Thyroid gland (tissue), 4 donors: ENCODE data around the gene AQP2. TPM values are rescaled to one million over a fixed set of nuclear protein-coding genes. Genes with fewer than 3 reads are reported as not detected.

Source experiments
- DNase-seq, 2 donors: peaks; one replicate each; pipeline ENCODE4 v3.0.0-alpha.2; 2019
- H3K27ac ChIP-seq, 3 donors: fragments of 200-600 bp; sonication (generic); 1 replicate in 2 of 3; 2 replicates in 1 of 3; pipeline ENCODE4 v1.5.1; 2016 to 2019; ENCODE audit warnings: mild to moderate bottlenecking in 1 of 3, moderate library complexity in 1 of 3
- H3K27me3 ChIP-seq: fragments of 200-600 bp; sonication (generic); one replicate; pipeline ENCODE4 v1.5.1; 2019
- H3K36me3 ChIP-seq, 2 donors: fragments of 200-600 bp; sonication (generic); one replicate each; pipeline ENCODE4 v1.5.1; 2016 to 2019
- H3K4me1 ChIP-seq, 2 donors: fragments of 200-600 bp; sonication (generic); one replicate each; pipeline ENCODE4 v1.5.1; 2017 to 2019
- H3K4me3 ChIP-seq, 3 donors: fragments of 200-600 bp; sonication (generic); replicated peaks in 1 of 3; 1 replicate in 2 of 3; 2 replicates in 1 of 3; pipeline ENCODE4 v1.5.1; 2016; ENCODE audit warnings: mild to moderate bottlenecking in 1 of 3
- H3K9me3 ChIP-seq: fragments of 200-600 bp; sonication (generic); one replicate; pipeline ENCODE4 v1.5.1; 2017
- CTCF ChIP-seq, 6 experiments: fragments of 200-600 bp in 3 of 6; fragments of 450-650 bp in 3 of 6; sonication (generic) in 3 of 6; IDR thresholded peaks; one replicate each; pipeline ENCODE4 v1.5.1; 2016 to 2019; ENCODE audit warnings: antibody characterized with exemption in 6 of 6, mild to moderate bottlenecking in 2 of 6, inconsistent platforms in 1 of 6, moderate library complexity in 1 of 6
- POLR2A ChIP-seq, 2 donors: fragments of 450-650 bp; IDR thresholded peaks; one replicate each; pipeline ENCODE4 v1.6.1; 2017; ENCODE audit warnings: antibody characterized with exemption in 2 of 2, mild to moderate bottlenecking in 2 of 2, moderate library complexity in 1 of 2
- WGBS, 2 donors: methylation state at CpG; one replicate each; pipeline ENCODE4 v1.1.5; 2017; 5-methylcytosine and 5-hydroxymethylcytosine counted together
- intact Hi-C: fragments of 100-400 bp; cut with DNase I; formaldehyde crosslinking; loops from one replicate; pipeline ENCODE4 v1.15.1; 2023
- total RNA-seq, 4 donors: library from RNA; depleted of rRNA; stranded (reverse); fragments of >200 nt; gene quantifications; one replicate each; pipeline ENCODE4 v1.2.3, GENCODE V29; 2016

The AQP2 gene
- total RNA-seq, 4 donors from 2014 or later, result 0.67 TPM; not detected in 3

- H3K4me1 ChIP-seq, result peaks cover 10 to 14% of the 10 kb centered on the region in 2 donors
- H3K27me3 ChIP-seq, result no peaks in the 10 kb centered on the region
- TF ChIP-seq POLR2A (IDR thresholded peaks at IDR 0.05), result no peak
- no peak for TF ChIP-seq CTCF (IDR thresholded peaks at IDR 0.05)
- H3K27ac ChIP-seq, result no peak overlapping the region
- whole genome bisulfite sequencing, 2 donors, result 79 to 87% methylated on average over 6 of the region's 6 CpGs
- intact Hi-C loops, result no loop called here
- DNase-seq, result no peak
- no peak overlapping the region for H3K4me3 ChIP-seq
- H3K9me3 ChIP-seq, result no peaks in the 10 kb centered on the region
- H3K36me3 ChIP-seq, result no peaks in the 10 kb centered on the region
Observed at GRCh38 chr12:49971141-49971540, 20.6 kb downstream of the AQP2 start.

- no peak for TF ChIP-seq POLR2A (IDR thresholded peaks at IDR 0.05)
- no peak for TF ChIP-seq CTCF (IDR thresholded peaks at IDR 0.05)
- Histone ChIP-seq H3K4me3 (no peak overlapping the region), H3K36me3 (no peaks in the 10 kb centered on the region), H3K9me3 (no peaks in the 10 kb centered on the region), H3K4me1 (peaks cover 6 to 8% of the 10 kb centered on the region in 2 donors), H3K27me3 (no peaks in the 10 kb centered on the region), H3K27ac (no peak overlapping the region)
- intact Hi-C loops, result no loop called here
- WGBS, 2 donors, result 82 to 88% methylated on average over 9 of the region's 9 CpGs
- DNase-seq, result no peak
Observed at GRCh38 chr12:49972129-49972528, 21.6 kb downstream of the AQP2 start.

- H3K9me3 ChIP-seq, result no peaks in the 10 kb centered on the region
- no peak for TF ChIP-seq POLR2A (IDR thresholded peaks at IDR 0.05)
- no peak for TF ChIP-seq CTCF (IDR thresholded peaks at IDR 0.05)
- 77 to 86% methylated on average over 13 to 14 of the region's 18 CpGs for WGBS, 2 donors
- H3K4me1 ChIP-seq, result peaks cover 0 to 1% of the 10 kb centered on the region in 2 donors
- H3K27ac ChIP-seq, result no peak within 1 kb of the TSS
- H3K4me3 ChIP-seq, result no peak within 1 kb of the TSS
- no peaks in the 10 kb centered on the region for H3K36me3 ChIP-seq
- no peaks in the 10 kb centered on the region for H3K27me3 ChIP-seq
- intact Hi-C loops, result no loop called here
- no peak for DNase-seq
Observed at GRCh38 chr12:49972641-49973360, 22.3 kb downstream of the AQP2 start, which contains the start of gene AQP6. AQP6 (plus strand) TSS chr12:49972947; CDS start chr12:49973174, 227 bp downstream.

GRCh38 chr12:49973361-49973830 lies 22.9 kb downstream of the AQP2 start:
- no peak for TF ChIP-seq POLR2A (IDR thresholded peaks at IDR 0.05)
- TF ChIP-seq CTCF (IDR thresholded peaks at IDR 0.05), result no peak
- WGBS, 2 donors, result 83 to 90% methylated on average over 13 to 19 of the region's 19 CpGs
- Histone ChIP-seq H3K27ac (no peak overlapping the region), H3K36me3 (no peaks in the 10 kb centered on the region), H3K9me3 (no peaks in the 10 kb centered on the region), H3K27me3 (no peaks in the 10 kb centered on the region), H3K4me1 (no peaks in the 10 kb centered on the region), H3K4me3 (no peak overlapping the region)
- DNase-seq, result no peak
- intact Hi-C loops, result no loop called here

GRCh38 chr12:49974231-49974675 lies 23.7 kb downstream of the AQP2 start:
- no peak overlapping the region for H3K27ac ChIP-seq
- intact Hi-C loops, result no loop called here

More at GRCh38 chr12:49974231-49974675, 23.7 kb downstream of the AQP2 start:
- 33 to 79% methylated on average over 2 to 10 of the region's 15 CpGs for whole genome bisulfite sequencing, 2 donors
- no peaks in the 10 kb centered on the region for H3K36me3 ChIP-seq
- no peaks in the 10 kb centered on the region for H3K27me3 ChIP-seq
- no peaks in the 10 kb centered on the region for H3K4me1 ChIP-seq
- no peak overlapping the region for H3K4me3 ChIP-seq
- TF ChIP-seq POLR2A (IDR thresholded peaks at IDR 0.05) (no peak), CTCF (IDR thresholded peaks at IDR 0.05) (peak in 4 of 6 experiments; percentile 16 to 59 (median 46))
- DNase-seq, result peak; percentile 67 to 68
- H3K9me3 ChIP-seq, result no peaks in the 10 kb centered on the region
